ENCODE measurements around the gene HS3ST5.

The HS3ST5 gene

GRCh38 chr6:114312931-114313330 is 29.9 kb downstream of the HS3ST5 start:
- DNase-seq (ENCODE audit: extremely low spot score) = no peak
- TF ChIP-seq ELF4 (IDR thresholded peaks at IDR 0.05) (no peak), ZNF384 (IDR thresholded peaks at IDR 0.05) (peak; percentile 30; the same call in 1 of the 2 replicates), FOXA1 (IDR thresholded peaks at IDR 0.05) (no peak), HDGF (IDR thresholded peaks at IDR 0.05; ENCODE audit: borderline replicate concordance) (no peak), SP1 (IDR thresholded peaks at IDR 0.05) (no peak)
- ChIA-PET CTCF (no interaction called here), POLR2A (no interaction called here)

- ChIA-PET CTCF (no interaction called here), POLR2A (no interaction called here)
- DNase-seq (ENCODE audit: extremely low spot score) = no peak
- no peak for TF ChIP-seq ARNT (IDR thresholded peaks at IDR 0.05)
These were observed 32.8 kb downstream of the HS3ST5 start for GRCh38 chr6:114310053-114310452.

DNA sequence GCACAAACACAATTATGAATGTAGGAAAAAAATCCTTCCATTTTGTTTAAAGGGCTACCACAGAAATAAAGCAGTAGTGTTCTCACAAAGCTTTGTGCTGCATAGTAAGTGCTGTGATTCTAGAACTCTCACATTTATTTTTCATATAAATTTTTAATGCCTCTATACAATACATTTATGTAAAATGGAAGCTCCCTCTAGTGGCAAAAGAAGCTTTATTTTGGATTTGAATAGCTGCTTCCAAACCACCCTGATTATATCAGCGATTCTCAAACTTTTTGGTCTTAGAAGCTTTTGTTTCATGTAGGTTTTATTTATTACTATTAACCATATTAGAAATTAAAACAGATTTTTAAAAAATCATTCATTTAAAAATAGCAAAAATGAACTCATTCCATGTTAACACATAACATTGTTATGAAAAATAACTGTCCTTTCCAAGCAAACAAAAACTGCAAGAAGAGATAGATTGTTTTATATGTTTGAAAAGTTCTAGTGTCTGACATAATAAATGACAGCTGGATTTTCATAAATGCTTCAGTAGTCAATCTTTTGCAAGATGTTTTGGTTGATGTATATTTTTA is 38.4 kb downstream of the HS3ST5 start:
- ChIA-PET POLR2A (no interaction called here), CTCF (interaction anchor here (0.6 to 1.4 kb wide), 3 partner anchors 9 to 137 kb away, joined by 3 to 4 read pairs (median 3); no protein-coding TSS in a partner anchor)
- no peak for DNase-seq (ENCODE audit: extremely low spot score)
- TF ChIP-seq FOXA1 (IDR thresholded peaks at IDR 0.05) = no peak
- TF ChIP-seq FOXM1 (IDR thresholded peaks at IDR 0.05; ENCODE audit: borderline replicate concordance) = no peak
- TF ChIP-seq ARNT (IDR thresholded peaks at IDR 0.05) = no peak
- no peak for TF ChIP-seq TARDBP (IDR thresholded peaks at IDR 0.05)
- TF ChIP-seq ZNF384 (IDR thresholded peaks at IDR 0.05) = no peak
- no peak for TF ChIP-seq NFRKB (IDR thresholded peaks at IDR 0.05)
- TF ChIP-seq BHLHE40 (IDR thresholded peaks at IDR 0.05; ENCODE audit: borderline replicate concordance) = no peak
- no peak for TF ChIP-seq FOXK2 (IDR thresholded peaks at IDR 0.05)
- TF ChIP-seq LEF1 (IDR thresholded peaks at IDR 0.05; ENCODE audit: borderline replicate concordance) = no peak
- no peak for TF ChIP-seq SP1 (IDR thresholded peaks at IDR 0.05)
- TF ChIP-seq CTBP1 (IDR thresholded peaks at IDR 0.05; ENCODE audit: borderline replicate concordance) = no peak
- no peak for TF ChIP-seq SUZ12 (IDR thresholded peaks at IDR 0.05)
- no peak for TF ChIP-seq ELF4 (IDR thresholded peaks at IDR 0.05)
- no peak for TF ChIP-seq L3MBTL2 (conservative IDR thresholded peaks at IDR 0.05)
- TF ChIP-seq, protein P1, sequence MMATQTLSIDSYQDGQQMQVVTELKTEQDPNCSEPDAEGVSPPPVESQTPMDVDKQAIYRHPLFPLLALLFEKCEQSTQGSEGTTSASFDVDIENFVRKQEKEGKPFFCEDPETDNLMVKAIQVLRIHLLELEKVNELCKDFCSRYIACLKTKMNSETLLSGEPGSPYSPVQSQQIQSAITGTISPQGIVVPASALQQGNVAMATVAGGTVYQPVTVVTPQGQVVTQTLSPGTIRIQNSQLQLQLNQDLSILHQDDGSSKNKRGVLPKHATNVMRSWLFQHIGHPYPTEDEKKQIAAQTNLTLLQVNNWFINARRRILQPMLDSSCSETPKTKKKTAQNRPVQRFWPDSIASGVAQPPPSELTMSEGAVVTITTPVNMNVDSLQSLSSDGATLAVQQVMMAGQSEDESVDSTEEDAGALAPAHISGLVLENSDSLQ (IDR thresholded peaks at IDR 0.05) = no peak
- TF ChIP-seq HDGF (IDR thresholded peaks at IDR 0.05; ENCODE audit: borderline replicate concordance) = no peak

DNA sequence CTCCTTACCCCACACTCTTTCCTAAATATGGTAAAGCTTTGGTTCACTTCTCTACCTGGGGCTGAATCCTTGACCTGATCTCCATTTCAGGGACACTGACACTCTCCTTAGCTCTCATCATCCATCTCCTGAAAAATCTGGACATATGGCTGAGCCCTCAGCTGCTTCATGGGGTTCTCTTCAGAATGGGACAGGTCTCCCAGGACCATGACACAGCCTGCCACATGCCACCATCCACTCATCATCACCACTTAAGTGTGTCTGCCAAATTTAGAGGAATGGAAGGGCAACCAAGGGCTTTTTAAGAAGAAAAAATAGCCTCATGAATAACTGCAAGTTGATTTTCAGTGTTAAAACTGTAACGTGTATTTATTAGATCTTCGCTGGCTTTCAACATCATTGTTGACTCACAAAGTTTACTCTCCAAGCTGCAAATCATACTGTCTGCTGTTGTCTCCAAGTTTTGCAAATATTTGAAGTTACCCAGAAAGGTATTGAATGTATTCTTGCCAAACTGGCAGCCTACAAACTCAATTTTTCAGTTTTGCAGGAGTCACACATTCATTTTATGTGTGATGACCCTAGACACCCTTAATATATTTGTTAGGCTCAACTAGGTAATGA is 41.1 kb downstream of the HS3ST5 start:
- TF ChIP-seq FOXM1 (IDR thresholded peaks at IDR 0.05; ENCODE audit: borderline replicate concordance) = no peak
- TF ChIP-seq SUZ12 (IDR thresholded peaks at IDR 0.05) = no peak
- no peak for TF ChIP-seq NFRKB (IDR thresholded peaks at IDR 0.05)
- POLR2A ChIA-PET = no interaction called here
- CTCF ChIA-PET = no interaction called here
- DNase-seq (ENCODE audit: extremely low spot score) = no peak

DNA sequence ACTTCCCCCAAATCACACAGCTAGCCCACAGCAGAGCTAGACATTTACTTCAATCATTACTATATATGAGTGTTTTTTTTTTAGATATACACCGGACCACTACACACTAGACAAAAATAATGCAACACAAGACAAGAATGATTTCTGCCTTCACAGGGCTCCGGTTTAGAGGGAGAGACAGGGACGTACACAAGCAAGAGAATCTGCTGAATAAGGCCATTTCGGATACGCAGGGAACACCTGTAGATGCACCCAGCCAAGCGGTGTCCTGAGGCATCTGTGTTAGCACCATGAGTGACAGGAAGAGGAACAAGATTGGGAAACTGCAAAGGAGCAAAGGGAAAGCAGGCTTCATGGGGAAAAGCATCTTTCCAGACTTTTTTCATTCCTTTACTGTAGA is 45.7 kb downstream of the HS3ST5 start:
- no peak for DNase-seq (ENCODE audit: extremely low spot score)
- CTCF ChIA-PET = no interaction called here
- POLR2A ChIA-PET = no interaction called here
- TF ChIP-seq ELF4 (IDR thresholded peaks at IDR 0.05) (no peak), BHLHE40 (IDR thresholded peaks at IDR 0.05; ENCODE audit: borderline replicate concordance) (no peak), HDGF (IDR thresholded peaks at IDR 0.05; ENCODE audit: borderline replicate concordance) (no peak), L3MBTL2 (conservative IDR thresholded peaks at IDR 0.05) (no peak), NFRKB (IDR thresholded peaks at IDR 0.05) (no peak), TARDBP (IDR thresholded peaks at IDR 0.05) (no peak), ZNF384 (IDR thresholded peaks at IDR 0.05) (no peak), ARNT (IDR thresholded peaks at IDR 0.05) (no peak), FOXK2 (IDR thresholded peaks at IDR 0.05) (no peak)

- DNase-seq (ENCODE audit: extremely low spot score) = no peak
- POLR2A ChIA-PET = no interaction called here
- TF ChIP-seq LEF1 (IDR thresholded peaks at IDR 0.05; ENCODE audit: borderline replicate concordance) = no peak
- TF ChIP-seq ARNT (IDR thresholded peaks at IDR 0.05) = no peak
- TF ChIP-seq L3MBTL2 (conservative IDR thresholded peaks at IDR 0.05) = no peak
- CTCF ChIA-PET = no interaction called here
These were observed 50.4 kb downstream of the HS3ST5 start for GRCh38 chr6:114292431-114292830.

DNA sequence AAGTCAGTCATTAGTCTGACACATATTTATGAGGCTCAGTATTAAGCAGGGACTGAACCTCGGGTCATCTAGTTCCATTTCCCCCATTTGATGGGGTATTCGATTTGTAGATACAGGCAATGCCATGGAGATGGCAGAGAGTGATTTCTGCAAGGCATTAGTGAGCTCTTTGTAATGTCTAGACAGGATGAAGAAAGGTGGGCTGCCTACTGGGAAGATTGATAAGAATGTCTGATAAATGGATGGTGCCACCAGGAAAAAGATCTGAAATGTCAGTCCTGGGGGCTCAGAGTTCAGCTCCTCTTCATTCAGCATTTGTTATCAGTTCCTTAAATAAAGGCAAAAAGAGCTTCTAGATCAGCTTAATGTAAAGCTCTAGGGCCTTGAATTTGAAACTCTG is 51.4 kb downstream of the HS3ST5 start:
- POLR2A ChIA-PET = no interaction called here
- TF ChIP-seq LEF1 (IDR thresholded peaks at IDR 0.05; ENCODE audit: borderline replicate concordance) (no peak), SUZ12 (IDR thresholded peaks at IDR 0.05) (no peak), SP1 (IDR thresholded peaks at IDR 0.05) (no peak), NFRKB (IDR thresholded peaks at IDR 0.05) (no peak), ZNF384 (IDR thresholded peaks at IDR 0.05) (no peak), FOXK2 (IDR thresholded peaks at IDR 0.05) (no peak), BHLHE40 (IDR thresholded peaks at IDR 0.05; ENCODE audit: borderline replicate concordance) (no peak), ARNT (IDR thresholded peaks at IDR 0.05) (no peak), FOXA1 (IDR thresholded peaks at IDR 0.05) (no peak), HDGF (IDR thresholded peaks at IDR 0.05; ENCODE audit: borderline replicate concordance) (no peak), FOXM1 (IDR thresholded peaks at IDR 0.05; ENCODE audit: borderline replicate concordance) (no peak), L3MBTL2 (conservative IDR thresholded peaks at IDR 0.05) (no peak), TARDBP (IDR thresholded peaks at IDR 0.05) (no peak), CTBP1 (IDR thresholded peaks at IDR 0.05; ENCODE audit: borderline replicate concordance) (no peak), ELF4 (IDR thresholded peaks at IDR 0.05) (no peak)
- TF ChIP-seq, protein P1 (IDR thresholded peaks at IDR 0.05) = no peak
- DNase-seq (ENCODE audit: extremely low spot score) = no peak
- CTCF ChIA-PET = no interaction called here
